Measurements from ENCODE around the gene GABARAPL1.
A peak's percentile ranks its signal among the peaks of the same experiment; 100 is the strongest.

Gene GABARAPL1

DNA sequence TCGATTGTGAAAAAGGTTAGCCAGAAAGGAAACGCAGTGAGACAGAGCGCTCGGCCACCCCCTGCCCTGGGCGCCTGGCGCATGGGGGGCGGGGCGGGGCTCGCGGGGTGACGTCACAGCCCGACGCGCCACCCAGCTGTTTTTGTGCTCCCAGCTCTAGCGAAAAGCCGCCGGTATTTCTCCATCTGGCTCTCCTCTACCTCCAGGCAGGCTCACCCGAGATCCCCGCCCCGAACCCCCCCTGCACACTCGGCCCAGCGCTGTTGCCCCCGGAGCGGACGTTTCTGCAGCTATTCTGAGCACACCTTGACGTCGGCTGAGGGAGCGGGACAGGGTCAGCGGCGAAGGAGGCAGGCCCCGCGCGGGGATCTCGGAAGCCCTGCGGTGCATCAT is at the start of gene GABARAPL1:
GABARAPL1 (plus strand) TSS at position 139 of the 393 bp plus-strand sequence; CDS start at position 392, 253 bp downstream.
- TF ChIP-seq JUND (IDR thresholded peaks at IDR 0.05; ENCODE audit: low read depth): no peak
- DNase-seq (ENCODE audit: low read depth in 1 of 2, low spot score in 1 of 2): peak in 1 of 2 experiments; percentile 68
- in situ Hi-C loops (cut with HindIII; ENCODE audit: low pct_unique_long_range_greater_than_20kb, low sequenced_read_pairs): no loop called here

DNA sequence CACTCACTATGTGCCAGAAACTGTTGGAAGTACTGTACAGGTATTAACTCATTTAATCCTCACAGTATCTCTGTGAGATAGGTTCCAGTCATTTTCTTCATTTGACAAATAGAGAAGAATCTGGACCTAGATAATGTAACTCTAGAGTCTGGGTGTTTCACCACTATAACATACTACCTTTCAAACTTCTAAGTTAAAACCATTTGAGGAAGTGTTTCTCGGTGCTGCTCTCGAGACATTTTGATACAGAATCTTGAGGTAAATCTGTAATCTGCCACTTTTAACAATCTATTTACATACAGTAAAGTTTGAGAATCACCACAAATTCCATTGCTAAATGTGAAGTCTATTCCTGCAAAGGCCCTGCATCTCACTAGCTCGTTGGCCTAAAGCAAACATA is 49.6 kb upstream of the GABARAPL1 start:
- TF ChIP-seq JUND (IDR thresholded peaks at IDR 0.05; ENCODE audit: low read depth): no peak
- in situ Hi-C loops (cut with HindIII; ENCODE audit: low pct_unique_long_range_greater_than_20kb, low sequenced_read_pairs): no loop called here
- DNase-seq (ENCODE audit: low read depth in 1 of 2, low spot score in 1 of 2): no peak

DNA sequence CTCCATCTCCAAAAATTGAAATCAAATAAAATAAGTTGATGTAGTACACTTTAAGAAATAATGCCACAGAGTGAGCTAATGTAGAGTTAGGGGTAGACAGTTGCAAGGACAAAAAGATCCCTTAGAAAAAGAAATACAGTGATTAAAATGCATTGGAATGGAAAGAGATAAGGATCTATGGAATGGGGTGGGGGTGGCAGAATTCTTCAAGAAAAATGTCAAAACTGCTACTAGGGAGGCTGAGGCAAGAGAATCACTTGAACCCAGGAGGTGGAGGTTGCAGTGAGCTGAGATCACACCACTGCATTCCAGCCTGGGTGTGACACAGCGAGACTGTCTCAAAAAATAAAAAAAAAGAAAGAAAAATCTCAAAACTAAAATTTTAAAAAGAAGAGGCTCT is 47.3 kb upstream of the GABARAPL1 start:
- TF ChIP-seq JUND (IDR thresholded peaks at IDR 0.05; ENCODE audit: low read depth): no peak
- DNase-seq (ENCODE audit: low read depth in 1 of 2, low spot score in 1 of 2): no peak
- in situ Hi-C loops (cut with HindIII; ENCODE audit: low pct_unique_long_range_greater_than_20kb, low sequenced_read_pairs): no loop called here

DNA sequence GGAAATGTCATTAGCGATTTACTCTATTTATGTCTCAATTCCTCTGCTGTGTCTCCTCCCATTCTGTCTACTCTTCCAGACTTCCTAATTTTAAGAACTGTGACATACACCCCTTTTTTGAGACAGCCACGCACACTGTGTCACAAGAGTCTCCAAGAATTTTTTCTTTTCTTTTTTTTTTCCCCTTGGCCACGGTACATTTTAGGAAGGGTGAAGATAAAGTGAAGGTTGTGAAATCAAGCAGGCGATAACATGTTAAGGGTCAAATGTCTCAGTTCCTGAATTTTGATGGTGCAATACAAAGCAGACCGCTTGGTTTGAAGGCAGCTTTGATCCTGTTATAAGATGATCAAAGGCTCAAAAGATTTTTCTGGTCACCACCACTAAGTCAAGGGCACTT is 45.1 kb upstream of the GABARAPL1 start:
- no peak for DNase-seq (ENCODE audit: low read depth in 1 of 2, low spot score in 1 of 2)
- in situ Hi-C loops (cut with HindIII; ENCODE audit: low pct_unique_long_range_greater_than_20kb, low sequenced_read_pairs): no loop called here
- no peak for TF ChIP-seq JUND (IDR thresholded peaks at IDR 0.05; ENCODE audit: low read depth)

DNA sequence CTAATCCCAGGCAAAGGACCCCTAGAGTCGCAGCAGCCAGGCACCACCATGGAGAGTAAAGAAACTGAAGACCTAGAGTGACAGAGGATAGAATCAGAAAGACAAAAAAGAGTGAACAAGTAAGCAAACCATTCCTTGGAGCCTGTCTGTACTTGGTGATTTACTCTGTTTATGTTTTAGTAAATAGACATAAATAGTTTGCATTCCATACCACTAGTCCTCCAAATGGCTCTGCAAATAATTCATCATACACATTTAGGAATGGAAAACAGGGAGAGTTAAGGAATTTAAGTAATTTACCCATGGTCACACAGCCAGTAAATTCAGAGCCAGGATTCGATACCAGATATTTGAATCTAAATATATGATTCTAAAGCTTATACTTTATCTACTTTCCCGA is 43.6 kb upstream of the GABARAPL1 start:
- in situ Hi-C loops (cut with HindIII; ENCODE audit: low pct_unique_long_range_greater_than_20kb, low sequenced_read_pairs): no loop called here
- TF ChIP-seq JUND (IDR thresholded peaks at IDR 0.05; ENCODE audit: low read depth): no peak
- DNase-seq (ENCODE audit: low read depth in 1 of 2, low spot score in 1 of 2): peak in 1 of 2 experiments; percentile 67

DNA sequence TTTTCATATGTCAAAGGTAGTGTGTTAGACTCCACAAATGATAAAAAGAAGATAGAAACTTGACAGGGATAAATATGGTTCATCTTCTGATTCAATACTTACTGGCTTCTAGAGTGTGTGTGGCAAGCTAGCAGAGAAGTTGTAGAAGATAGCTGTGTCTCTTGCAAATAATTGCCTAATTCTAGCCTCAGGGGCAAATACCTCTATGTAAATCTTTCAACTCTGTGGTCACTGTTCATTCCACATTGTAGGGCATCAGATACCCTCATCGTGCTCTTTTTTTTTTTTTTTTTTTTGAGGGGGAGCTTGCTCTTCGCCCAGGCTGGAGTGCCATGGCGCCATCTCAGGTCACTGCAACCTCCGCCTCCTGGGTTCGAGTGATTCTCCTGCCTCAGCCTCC is 42.5 kb upstream of the GABARAPL1 start:
- in situ Hi-C loops (cut with HindIII; ENCODE audit: low pct_unique_long_range_greater_than_20kb, low sequenced_read_pairs): no loop called here
- peak in 1 of 2 experiments; percentile 78 for DNase-seq (ENCODE audit: low read depth in 1 of 2, low spot score in 1 of 2)
- peak; percentile 13; the same call in 1 of the 2 replicates for TF ChIP-seq JUND (IDR thresholded peaks at IDR 0.05; ENCODE audit: low read depth)

DNA sequence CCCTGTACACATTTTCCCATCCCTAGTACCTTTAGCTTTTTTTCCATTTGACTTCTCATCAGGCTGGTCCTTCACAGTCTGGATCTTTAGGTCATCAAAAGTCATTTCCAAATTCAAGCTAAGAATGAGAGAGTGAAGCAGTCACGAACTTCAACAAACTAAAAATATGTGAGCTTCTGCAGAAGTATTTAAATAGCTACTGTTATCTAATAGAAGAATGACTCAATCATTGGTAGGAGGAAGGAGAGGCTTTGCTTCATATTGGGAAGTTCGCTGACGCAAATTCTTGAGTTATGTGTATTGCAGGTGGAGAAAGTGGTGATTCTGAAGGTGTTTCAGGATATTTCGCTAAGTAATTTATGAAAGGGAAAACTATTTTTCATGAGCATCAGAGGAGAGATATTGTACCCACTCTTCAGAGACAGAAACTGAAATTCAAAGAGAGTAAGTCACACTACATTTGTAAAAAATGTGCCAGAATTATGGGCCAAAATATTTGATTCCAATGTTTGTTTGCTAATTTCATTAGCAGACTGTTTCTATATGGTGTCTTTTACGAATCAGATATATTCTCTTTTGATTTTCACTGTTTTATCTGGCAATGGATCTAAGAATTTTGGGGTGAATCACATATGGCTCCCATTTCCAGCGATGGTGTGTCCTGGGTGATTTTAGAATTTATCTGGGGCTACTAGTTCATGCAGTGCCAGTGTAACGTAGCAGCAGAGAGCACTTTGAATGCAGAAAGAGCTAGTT is 40.5 kb upstream of the GABARAPL1 start, which contains the start of gene OLR1:
OLR1 (minus strand) TSS at position 160 of the 756 bp plus-strand sequence; CDS start at position 105, 55 bp downstream.
- TF ChIP-seq JUND (IDR thresholded peaks at IDR 0.05; ENCODE audit: low read depth): no peak
- in situ Hi-C loops (cut with HindIII; ENCODE audit: low pct_unique_long_range_greater_than_20kb, low sequenced_read_pairs): no loop called here
- no peak for DNase-seq (ENCODE audit: low read depth in 1 of 2, low spot score in 1 of 2)

DNA sequence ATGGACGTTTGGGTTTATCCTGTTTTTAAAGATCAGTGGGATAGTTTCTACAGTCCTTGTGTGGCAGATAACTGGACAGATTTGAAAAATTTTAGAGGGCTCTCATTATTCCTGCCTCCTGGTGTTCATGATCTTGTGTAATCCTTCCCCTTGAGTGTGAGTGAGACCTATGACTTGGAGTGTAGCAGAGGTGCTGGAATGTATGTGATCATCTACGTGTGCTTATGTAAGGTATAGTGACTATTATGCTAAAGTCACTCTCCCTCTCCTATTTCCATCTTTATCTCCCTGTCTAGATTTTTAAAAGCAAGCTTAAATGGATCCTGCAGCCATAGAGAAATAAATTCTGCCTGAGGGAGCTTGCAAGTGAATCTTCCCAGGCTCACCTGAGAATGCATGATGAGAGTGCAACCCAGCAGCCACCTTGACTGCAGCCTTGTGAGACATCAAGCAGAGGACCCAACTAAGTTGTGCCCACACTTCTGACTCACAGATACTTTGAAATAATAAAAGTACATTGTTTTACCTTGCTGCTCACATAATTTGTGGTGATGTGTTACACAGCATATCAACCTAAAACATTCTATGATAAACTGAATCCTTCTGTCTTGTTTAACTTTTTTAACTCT is 37.6 kb upstream of the GABARAPL1 start:
- no peak for TF ChIP-seq JUND (IDR thresholded peaks at IDR 0.05; ENCODE audit: low read depth)
- in situ Hi-C loops (cut with HindIII; ENCODE audit: low pct_unique_long_range_greater_than_20kb, low sequenced_read_pairs): no loop called here
- DNase-seq (ENCODE audit: low read depth in 1 of 2, low spot score in 1 of 2): no peak

DNA sequence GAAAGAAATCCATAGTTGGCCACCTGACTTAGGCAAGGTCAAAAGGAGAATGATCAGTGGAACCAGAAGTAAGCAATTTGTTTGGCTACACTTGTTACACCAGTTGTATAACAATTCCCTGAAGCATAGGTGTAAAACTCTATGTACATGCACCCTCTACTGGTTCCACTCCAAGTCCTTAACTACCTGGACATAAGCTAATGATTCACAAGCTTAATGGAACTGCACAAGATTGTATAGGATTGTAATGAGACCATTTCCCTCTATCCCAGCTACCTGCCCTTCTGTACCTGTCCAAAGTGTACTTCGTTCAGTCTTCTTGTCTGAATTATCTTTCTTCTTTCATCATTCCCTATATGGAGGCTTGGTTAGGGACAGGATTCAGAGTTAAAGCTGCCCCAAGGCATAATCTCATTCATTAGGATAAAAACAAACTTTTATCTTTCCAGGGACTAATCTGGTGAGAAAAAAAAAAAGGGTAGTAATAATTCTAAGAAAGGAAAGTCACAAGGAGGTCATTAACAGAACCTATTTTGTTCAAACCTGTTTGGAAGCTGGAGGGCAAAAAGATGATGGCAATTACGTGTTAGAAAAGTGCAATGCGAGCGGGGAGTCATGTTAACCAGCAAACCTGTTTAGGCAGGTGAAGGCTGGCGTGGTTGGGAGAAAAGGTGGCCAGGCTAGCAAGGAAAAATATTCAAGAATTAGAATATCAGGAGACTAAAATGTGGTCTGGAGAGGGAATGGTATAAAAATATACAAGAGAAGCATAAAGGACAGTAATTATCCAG is 36.6 kb upstream of the GABARAPL1 start:
- TF ChIP-seq JUND (IDR thresholded peaks at IDR 0.05; ENCODE audit: low read depth): no peak
- peak in 1 of 2 experiments; percentile 46 for DNase-seq (ENCODE audit: low read depth in 1 of 2, low spot score in 1 of 2)
- in situ Hi-C loops (cut with HindIII; ENCODE audit: low pct_unique_long_range_greater_than_20kb, low sequenced_read_pairs): no loop called here

DNA sequence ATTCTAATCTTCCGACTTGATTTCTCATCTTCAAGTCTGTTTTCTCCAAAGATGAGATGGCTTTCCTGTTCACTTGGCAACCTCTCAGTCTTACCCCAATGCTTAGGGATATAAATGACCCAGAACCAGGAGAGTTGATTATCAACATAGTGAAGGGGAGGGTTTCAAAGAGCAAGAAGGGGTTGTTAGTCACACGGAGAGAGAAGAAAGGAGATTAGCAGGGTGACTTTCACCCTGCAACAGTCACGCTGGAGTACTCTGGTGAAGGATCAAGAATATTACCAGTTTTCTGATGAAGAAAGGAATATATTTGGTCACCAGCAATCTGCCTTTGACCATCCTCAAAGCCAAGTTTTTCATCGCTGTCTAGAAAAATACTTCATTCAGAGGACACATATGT is 33.9 kb upstream of the GABARAPL1 start, which contains the start of gene TMEM52B:
TMEM52B (plus strand) TSS at position 212 of the 400 bp plus-strand sequence. CDS start 543 bp downstream, outside the sequence.
- no peak for DNase-seq (ENCODE audit: low read depth in 1 of 2, low spot score in 1 of 2)
- no peak for TF ChIP-seq JUND (IDR thresholded peaks at IDR 0.05; ENCODE audit: low read depth)
- in situ Hi-C loops (cut with HindIII; ENCODE audit: low pct_unique_long_range_greater_than_20kb, low sequenced_read_pairs): no loop called here

DNA sequence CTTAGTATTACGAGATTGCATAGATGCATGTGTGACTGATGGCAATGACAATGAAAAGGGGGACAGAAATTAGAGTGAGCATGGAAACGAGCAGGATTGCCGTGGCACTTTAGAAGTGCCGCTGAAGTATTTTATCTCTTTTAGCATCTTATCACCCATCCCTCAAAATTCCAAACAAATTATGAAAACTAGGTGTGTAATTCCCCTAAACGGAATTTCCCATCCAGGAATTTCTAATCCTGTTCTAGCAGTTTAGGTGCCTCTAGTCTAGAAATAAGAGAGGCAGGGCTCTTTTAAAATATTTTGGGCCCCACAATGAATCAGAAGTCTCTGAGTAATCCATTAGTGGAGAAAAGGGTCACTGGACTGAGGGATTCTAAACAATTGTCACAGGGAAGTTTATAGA is 32.9 kb upstream of the GABARAPL1 start:
- in situ Hi-C loops (cut with HindIII; ENCODE audit: low pct_unique_long_range_greater_than_20kb, low sequenced_read_pairs): no loop called here
- no peak for DNase-seq (ENCODE audit: low read depth in 1 of 2, low spot score in 1 of 2)
- TF ChIP-seq JUND (IDR thresholded peaks at IDR 0.05; ENCODE audit: low read depth): no peak

DNA sequence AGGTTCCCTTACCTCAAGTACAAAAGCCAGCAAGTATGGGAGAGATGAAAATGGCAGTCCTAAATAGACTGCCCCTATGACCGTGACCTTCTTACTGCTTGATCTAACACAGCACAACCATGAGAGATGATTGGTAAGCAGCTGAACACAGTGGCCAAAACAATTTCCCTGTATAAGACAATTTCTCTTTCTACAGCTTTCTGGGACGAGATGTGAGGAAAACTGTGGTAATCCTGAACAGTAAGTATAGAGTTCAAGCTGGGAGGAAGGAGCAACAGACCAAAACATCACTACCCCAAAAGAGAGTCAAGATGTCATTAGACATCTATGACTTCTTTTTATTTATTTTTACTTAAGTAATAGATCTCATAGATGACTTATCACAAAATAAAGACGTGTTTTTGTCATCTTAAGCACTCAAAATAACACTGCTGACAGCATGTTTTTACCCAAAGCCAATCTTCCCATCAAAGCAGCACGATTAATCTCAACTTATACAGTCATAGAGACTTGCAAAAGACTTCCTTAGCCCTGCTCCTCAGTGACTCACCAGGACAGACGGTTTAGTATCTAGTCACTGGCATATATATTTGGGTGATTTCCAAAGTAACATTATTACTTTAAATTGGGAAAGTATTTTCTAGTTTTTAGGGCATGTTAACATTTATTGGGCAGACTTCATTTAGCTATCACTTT is 30.2 kb upstream of the GABARAPL1 start:
- TF ChIP-seq JUND (IDR thresholded peaks at IDR 0.05; ENCODE audit: low read depth): no peak
- in situ Hi-C loops (cut with HindIII; ENCODE audit: low pct_unique_long_range_greater_than_20kb, low sequenced_read_pairs): no loop called here
- DNase-seq (ENCODE audit: low read depth in 1 of 2, low spot score in 1 of 2): no peak
